ENCODE results near the gene TIMM29. TPM values are rescaled to one million over a fixed set of nuclear protein-coding genes. Genes with fewer than 3 reads are reported as not detected.

The TIMM29 gene
- total RNA-seq, 1 donor from 2014 or later = 66.9 TPM

DNA sequence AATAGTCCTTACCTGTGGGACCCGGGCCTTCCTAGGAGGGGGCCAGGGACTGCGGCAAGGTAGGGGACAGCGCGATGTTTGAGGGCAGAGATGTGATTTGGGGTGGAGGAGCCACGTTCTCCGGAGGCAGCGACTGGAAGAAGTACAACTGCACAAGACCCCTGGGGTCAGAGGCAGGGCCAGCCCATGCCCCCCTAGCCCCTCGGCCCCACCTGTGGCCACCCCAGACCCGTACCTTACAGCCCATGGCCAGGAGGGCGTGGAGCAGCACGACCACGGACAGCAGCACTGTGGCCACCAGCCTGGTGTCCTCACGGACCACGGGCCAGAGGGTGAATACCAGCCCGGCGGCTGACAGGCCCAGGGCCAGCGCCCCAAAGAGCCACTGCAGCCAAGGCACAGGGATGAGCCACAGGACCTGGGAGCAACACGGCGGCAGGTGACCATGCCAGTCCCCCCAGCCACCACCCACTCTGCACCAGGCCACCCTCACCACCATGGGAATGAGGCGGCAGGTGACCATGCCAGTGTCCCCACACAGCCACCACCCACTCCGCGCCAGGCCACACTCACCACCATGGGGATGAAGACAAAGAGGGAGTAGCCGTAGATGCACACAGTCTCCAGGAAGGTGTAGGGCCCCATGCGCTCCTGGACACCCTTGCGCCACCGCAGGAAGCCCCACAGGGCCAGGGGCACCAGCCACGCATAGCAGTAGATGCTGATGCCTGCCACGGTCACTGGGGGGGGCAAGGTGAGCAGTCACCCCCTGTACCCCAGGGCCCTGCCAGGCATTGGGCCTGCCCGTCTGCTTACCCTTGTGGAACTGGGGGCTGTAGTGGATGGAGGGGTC, 5.1 kb upstream of the TIMM29 start:
- Histone ChIP-seq H3K4me3 (no peak overlapping the region), H3K9me3 (no peaks in the 10 kb centered on the region), H3K36me3 (peaks cover 56 to 66% of the 10 kb centered on the region in 2 donors), H3K27me3 (no peaks in the 10 kb centered on the region), H3K4me1 (peaks cover 5 to 10% of the 10 kb centered on the region in 2 donors), H3K27ac (no peak overlapping the region)
- intact Hi-C loops (cut with DNase I) = no loop called here
- TF ChIP-seq, protein P1, sequence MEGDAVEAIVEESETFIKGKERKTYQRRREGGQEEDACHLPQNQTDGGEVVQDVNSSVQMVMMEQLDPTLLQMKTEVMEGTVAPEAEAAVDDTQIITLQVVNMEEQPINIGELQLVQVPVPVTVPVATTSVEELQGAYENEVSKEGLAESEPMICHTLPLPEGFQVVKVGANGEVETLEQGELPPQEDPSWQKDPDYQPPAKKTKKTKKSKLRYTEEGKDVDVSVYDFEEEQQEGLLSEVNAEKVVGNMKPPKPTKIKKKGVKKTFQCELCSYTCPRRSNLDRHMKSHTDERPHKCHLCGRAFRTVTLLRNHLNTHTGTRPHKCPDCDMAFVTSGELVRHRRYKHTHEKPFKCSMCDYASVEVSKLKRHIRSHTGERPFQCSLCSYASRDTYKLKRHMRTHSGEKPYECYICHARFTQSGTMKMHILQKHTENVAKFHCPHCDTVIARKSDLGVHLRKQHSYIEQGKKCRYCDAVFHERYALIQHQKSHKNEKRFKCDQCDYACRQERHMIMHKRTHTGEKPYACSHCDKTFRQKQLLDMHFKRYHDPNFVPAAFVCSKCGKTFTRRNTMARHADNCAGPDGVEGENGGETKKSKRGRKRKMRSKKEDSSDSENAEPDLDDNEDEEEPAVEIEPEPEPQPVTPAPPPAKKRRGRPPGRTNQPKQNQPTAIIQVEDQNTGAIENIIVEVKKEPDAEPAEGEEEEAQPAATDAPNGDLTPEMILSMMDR (IDR thresholded peaks at IDR 0.05) = no peak
- no peak for DNase-seq (ENCODE audit: low spot score in 2 of 2)

GRCh38 chr19:10924597-10924996, 4.0 kb upstream of the TIMM29 start:
- DNase-seq (ENCODE audit: low spot score in 2 of 2) = no peak
- no peak overlapping the region for H3K27ac ChIP-seq
- no peaks in the 10 kb centered on the region for H3K9me3 ChIP-seq
- H3K4me3 ChIP-seq = no peak overlapping the region
- TF ChIP-seq, protein P1 (IDR thresholded peaks at IDR 0.05) = no peak
- H3K36me3 ChIP-seq = peaks cover 51 to 54% of the 10 kb centered on the region in 2 donors
- peaks cover 10 to 12% of the 10 kb centered on the region in 2 donors for H3K4me1 ChIP-seq
- H3K27me3 ChIP-seq = no peaks in the 10 kb centered on the region
- intact Hi-C loops (cut with DNase I) = no loop called here

GRCh38 chr19:10927730-10928562, 665 bp upstream of the TIMM29 start:
- intact Hi-C loops (cut with DNase I) = loop anchor here (1.0 to 2.0 kb wide), 3 partner anchors 33 to 211 kb away; partner anchors contain the start of genes CARM1 and SMARCA4
- Histone ChIP-seq H3K27ac (peak overlapping the region; percentile 83 to 90), H3K4me3 (peak overlapping the region; percentile 70 to 95), H3K4me1 (peaks cover 11 to 20% of the 10 kb centered on the region in 2 donors), H3K27me3 (no peaks in the 10 kb centered on the region), H3K9me3 (no peaks in the 10 kb centered on the region), H3K36me3 (peaks cover 26 to 40% of the 10 kb centered on the region in 2 donors)
- no peak for DNase-seq (ENCODE audit: low spot score in 2 of 2)
- TF ChIP-seq, protein P1 (IDR thresholded peaks at IDR 0.05) = no peak

- H3K4me3 ChIP-seq = peak overlapping the region; percentile 70 to 95
- H3K4me1 ChIP-seq = peaks cover 11 to 20% of the 10 kb centered on the region in 2 donors
- no peaks in the 10 kb centered on the region for H3K27me3 ChIP-seq
- DNase-seq (ENCODE audit: low spot score in 2 of 2) = no peak
- H3K9me3 ChIP-seq = no peaks in the 10 kb centered on the region
- H3K36me3 ChIP-seq = peaks cover 14 to 32% of the 10 kb centered on the region in 2 donors
- intact Hi-C loops (cut with DNase I) = loop anchor here (2.0 kb wide), 2 partner anchors 31 to 213 kb away; partner anchors contain the start of gene SMARCA4
- TF ChIP-seq, protein P1 (IDR thresholded peaks at IDR 0.05) = no peak
- H3K27ac ChIP-seq = peak overlapping the region; percentile 83 to 90
These were observed 787 bp downstream of the TIMM29 start for GRCh38 chr19:10929402-10929794.

DNA sequence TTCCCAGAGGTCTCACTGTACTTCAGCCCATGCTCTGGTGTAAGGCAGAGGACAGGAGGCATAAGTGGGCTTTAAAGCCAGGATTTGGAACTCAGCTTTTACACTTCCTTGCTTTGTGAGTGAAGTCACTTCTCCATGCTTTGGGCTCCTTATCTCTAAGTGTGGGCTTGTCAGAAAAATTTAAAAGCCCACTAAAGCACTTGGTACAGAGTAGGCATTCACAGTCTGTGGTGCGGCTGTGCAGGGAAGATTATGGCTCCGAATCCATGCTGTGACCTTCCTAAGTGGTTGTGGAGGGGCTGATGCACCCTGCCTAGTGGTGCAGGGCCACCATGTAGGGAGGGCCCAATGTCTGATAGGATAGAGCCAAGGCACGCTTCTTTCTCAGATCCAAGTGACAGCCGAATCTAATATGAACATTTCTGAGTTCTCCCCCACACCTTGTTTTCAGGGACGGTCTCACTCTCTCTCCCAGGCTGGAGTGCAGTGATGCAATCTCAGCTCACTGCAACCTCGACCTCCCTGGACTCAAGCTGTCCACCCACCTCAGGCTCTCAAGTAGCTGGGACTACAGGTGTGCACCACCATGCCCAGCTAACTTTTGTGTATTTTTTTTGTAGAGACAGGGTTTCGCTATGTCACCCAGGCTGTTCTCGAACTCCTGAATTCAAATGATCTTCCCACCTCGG, 6.9 kb downstream of the TIMM29 start:
- TF ChIP-seq, protein P1 (IDR thresholded peaks at IDR 0.05) = no peak
- no peaks in the 10 kb centered on the region for H3K9me3 ChIP-seq
- no peak overlapping the region for H3K4me3 ChIP-seq
- H3K27me3 ChIP-seq = no peaks in the 10 kb centered on the region
- no peak for DNase-seq (ENCODE audit: low spot score in 2 of 2)
- peaks cover 5 to 27% of the 10 kb centered on the region in 2 donors for H3K36me3 ChIP-seq
- intact Hi-C loops (cut with DNase I) = loop anchor here (5.0 to 10.0 kb wide), 2 partner anchors 47 to 269 kb away; no protein-coding TSS in a partner anchor
- peaks cover 0 to 3% of the 10 kb centered on the region in 2 donors for H3K4me1 ChIP-seq
- no peak overlapping the region for H3K27ac ChIP-seq
